HFF-Myc (cell line): Measurements from ENCODE around the gene GPR176.

Source experiments
- DNase-seq: peaks from one replicate; pipeline ENCODE4 v3.0.0-alpha.2; 2011; ENCODE audit warnings: low read depth; ENCODE audit errors: extremely low read depth
- H3K4me3 ChIP-seq: replicated peaks from 2 replicates; pipeline ENCODE4 v1.5.1; 2011; ENCODE audit warnings: low read depth, mild to moderate bottlenecking, control low read depth, low read length
- CTCF ChIP-seq: IDR thresholded peaks from 2 replicates; pipeline ENCODE4 v1.5.1; 2012; ENCODE audit warnings: mild to moderate bottlenecking, low read depth, low read length, control low read depth; ENCODE audit errors: missing control alignments

The GPR176 gene

GRCh38 chr15:39959411-39959810 is 39.3 kb upstream of the GPR176 start:
- no peak overlapping the region for H3K4me3 ChIP-seq
- TF ChIP-seq CTCF, result no peak
- no peak for DNase-seq

DNA sequence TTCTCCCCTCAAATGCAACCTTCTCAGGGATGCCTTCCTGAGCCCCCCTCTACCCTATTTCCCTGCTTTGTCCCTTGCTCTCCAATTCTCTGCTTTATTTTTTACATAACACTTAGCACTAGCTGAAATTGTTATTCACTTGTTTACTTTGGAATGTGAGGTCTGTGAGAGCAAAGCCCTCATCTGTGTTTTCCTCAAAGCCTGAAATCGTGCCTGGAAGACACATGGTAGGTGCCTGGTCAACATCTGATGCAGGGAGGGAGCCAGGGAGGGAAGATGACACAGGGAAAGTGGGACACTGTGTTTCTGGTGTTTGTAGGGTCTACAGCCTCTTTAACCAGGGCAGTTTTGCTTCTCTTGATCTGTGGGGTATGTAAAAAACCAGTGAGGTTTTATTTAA is 37.4 kb upstream of the GPR176 start:
- no peak overlapping the region for H3K4me3 ChIP-seq
- TF ChIP-seq CTCF, result no peak
- DNase-seq, result no peak

- no peak for TF ChIP-seq CTCF
Observed at GRCh38 chr15:39953521-39953920, 33.5 kb upstream of the GPR176 start.

DNA sequence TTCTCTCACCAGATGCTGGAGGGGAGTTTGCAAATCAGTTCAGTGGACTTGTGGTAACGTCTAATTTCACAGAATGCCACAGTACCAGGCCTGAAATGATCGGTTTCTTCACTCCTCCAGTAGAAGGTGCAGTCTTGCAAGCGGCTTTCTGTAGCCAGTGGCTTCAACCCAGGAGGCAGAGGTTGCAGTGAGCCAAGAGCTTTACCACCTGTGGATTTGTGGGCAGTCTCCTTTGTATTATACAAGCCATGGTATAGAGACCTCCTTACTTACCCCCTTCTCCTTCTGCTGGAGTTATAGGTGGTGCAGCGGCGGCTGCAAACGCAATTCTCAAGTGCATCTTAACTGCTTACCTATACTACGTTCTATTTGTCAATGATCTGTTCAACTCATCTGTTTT is 31.5 kb upstream of the GPR176 start:
- H3K4me3 ChIP-seq, result no peak overlapping the region
- DNase-seq, result no peak
- no peak for TF ChIP-seq CTCF

More at GRCh38 chr15:39953521-39953920, 33.5 kb upstream of the GPR176 start:
- H3K4me3 ChIP-seq, result no peak overlapping the region
- DNase-seq, result no peak

DNA sequence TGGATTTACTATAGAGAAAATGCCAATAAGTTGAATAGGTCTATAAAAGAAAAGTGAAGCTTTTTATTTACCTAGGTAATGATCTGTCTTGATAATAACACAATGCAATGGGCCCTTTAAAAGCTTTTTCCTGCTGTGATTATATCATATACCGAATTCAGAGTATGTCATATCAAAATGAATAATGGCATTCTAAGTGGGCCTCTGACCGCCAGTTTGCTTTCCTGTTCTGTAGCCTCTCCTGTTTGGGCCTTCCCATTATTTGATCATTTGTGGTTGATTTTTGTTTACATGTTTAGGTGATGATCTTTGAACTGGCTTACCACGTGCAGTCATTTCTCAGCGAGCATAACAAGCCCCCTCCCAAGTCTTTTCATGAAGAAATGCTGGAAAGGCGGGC is 28.8 kb upstream of the GPR176 start:
- no peak for DNase-seq
- TF ChIP-seq CTCF, result no peak
- H3K4me3 ChIP-seq, result no peak overlapping the region

DNA sequence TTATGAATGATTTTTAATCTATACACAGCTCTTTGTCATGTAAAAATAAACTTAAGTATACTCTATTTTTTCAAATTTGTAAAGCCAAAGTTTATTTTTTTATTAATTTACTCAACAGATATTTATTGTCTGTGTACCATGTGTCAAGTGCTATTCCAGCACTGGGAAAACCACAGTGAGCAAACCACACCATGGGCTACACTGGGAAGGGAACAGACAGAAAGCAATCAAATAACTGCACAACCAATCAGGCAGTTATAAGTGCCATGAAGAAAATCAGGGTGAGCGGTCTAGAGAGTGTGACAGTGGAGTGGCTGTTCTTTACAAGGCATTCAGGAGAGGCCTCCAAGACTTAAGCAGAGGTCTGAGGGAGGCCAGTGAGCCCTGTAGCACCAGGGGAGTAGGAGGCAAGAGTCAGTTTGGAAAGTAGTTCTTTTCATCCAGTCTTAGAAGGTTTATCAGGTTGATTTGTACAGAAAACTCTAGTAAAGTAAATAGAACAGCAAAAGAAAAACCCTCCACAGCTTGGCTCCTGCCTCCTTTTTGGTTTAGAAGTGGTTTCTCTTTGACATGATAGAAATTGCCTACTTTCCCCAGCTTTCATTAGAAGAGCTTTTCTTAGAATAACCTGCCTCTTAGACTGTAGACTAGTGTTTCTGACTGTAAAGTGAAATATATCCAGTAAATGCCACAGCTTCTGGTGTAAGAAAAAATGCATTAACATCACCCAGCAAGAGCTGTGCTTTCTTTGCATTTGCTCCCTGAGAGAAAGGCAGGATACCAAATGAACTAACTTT is 27.5 kb upstream of the GPR176 start:
- no peak overlapping the region for H3K4me3 ChIP-seq
- no peak for TF ChIP-seq CTCF
- DNase-seq, result no peak

GRCh38 chr15:39946862-39947261 is 26.8 kb upstream of the GPR176 start:
- DNase-seq, result no peak
- H3K4me3 ChIP-seq, result no peak overlapping the region
- no peak for TF ChIP-seq CTCF
